ENCODE data around the gene HHEX.

HHEX gene

DNA sequence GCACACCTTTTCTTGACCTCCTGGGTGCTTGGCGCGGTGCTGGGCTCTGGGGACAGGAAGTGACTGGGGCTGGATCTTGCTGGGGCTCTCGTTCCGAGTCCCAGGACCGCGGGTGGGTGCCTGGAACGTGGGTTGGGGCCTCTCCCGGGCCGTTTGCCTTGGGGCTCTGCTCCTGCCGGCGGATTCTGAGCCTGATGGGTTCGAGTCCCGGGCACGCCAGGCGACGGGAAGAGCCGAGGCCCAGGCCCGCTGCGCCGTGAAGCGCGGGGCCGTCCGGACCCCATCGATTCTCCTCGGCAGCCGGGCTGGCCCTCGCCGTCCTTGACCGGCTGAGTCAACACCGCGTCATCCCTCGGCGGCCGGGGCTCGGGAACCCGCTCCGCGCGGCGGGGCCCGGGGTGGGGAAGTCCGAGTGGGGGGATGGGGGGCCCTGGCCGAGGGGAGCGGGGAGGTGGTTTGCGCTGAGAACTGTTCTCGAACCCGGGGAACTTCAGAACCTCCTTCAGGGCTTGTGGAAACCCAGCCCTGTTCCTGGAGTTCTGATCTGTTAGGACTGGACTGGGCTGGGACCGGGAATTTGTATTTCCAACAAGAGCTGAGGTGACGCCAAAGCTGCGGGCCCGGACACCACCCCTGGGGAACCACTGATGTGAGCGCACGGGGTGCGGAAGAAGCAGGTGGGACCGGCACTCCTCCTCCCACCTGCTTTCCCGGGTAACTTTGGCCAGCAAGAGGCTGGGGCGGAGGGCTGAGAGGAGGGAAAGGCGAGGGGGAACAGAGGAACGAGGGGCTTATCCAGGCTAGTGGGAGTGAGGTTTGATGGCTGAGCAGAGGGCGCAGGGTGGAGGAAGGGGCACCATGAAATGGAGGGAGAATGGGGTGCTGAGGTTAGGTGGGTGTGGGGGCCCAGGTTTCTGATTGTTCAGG, 6.2 kb downstream of the HHEX start:
- no peak for FAIRE-seq

- no peak for FAIRE-seq
Observed at GRCh38 chr10:92696606-92697383, 7.0 kb downstream of the HHEX start.

DNA sequence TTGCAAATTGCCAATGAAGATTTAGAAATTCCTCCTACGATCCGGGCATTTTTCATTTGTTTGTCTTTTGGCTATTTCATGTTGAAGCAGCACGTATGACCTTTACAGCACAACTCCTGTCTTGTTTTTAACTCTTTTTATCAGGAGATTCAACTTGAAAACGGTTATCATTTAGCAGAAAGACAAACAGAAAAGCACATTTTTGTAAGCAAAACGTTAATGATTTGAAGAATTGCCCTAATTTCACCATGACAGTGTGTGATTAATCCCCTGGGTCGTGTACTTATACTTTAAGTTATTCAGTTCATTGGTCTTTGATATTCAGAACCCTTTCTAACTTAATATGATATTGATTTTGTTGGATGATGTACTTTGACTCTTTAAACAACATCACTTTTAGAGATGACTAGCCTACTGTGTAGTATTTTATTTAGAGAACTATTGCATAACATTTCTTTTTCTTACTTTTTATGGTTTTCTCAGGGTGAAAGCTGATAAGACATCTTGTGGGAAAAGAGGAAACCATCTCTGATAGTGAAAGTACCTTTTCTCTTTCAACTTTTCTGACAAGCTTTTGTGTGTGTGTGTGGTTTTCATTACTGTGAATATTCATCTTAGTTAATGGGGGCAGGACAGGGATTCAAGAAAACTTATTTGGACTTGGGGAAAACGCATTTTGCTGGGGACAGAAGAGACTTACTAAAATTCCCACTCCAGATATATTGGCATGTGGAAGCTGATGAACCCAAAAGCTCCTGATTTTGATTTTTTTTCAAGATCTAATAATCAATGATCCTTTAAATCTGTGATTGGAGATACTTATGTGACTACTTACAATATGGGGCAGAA, 8.1 kb downstream of the HHEX start:
- no peak for FAIRE-seq

DNA sequence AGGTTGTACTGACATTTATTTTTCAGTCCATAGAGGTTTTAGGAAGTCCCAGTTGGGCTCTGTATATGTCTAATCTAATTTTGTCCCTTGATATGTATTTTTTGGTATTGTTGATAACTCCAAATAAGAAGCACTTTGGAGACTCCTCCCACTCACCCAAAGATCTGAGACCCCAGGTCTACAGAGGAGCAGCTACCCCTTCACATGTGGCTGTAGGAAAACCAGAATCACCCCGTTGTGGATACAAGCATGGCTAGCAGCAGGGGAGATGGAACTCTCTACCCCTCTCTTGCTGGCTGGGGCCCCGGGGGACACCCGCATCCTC, 9.4 kb downstream of the HHEX start:
- FAIRE-seq = no peak

DNA sequence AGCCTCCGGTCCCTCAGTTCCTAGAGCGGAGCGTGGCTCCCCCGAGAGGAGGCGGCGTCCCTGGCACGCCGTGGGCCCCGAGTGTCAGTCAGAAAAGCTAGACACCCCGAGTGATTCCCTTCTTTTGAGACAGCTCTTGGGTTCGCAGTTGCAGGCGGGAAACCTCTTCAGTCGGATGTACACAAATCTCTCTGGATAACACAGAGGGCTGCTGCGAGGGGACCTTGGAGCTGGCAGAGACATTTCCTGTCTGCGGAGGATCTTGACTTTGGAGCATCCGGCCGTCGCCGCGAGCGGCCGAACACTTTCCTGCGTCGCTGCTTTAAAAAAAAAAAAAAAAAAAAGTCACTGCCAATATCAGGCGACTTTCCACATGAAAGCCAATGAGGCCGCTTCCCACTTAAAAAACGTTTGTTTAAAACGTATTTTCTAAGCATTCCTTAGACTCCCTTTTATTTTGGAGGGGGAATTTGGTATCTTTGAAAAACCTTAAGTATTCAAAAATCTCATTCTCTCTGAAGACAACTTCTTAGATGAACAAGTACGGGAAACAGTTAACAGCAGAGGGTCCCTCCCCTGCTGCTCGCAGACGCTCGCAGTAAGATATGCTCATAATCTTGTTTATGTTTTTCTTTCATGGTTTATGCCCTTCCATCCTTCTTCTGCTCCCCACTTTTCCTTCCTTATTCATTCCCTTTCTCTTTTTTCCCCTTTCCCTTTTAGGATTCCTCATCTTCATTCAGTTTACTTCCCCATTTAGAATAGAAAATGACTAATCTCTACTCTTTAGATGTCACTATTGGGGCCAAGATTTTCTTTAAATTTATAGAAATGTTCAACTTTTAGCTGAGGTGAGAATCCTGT, 10.0 kb downstream of the HHEX start:
- FAIRE-seq = no peak

GRCh38 chr10:92702301-92702916, 12.7 kb downstream of the HHEX start:
- no peak for FAIRE-seq

GRCh38 chr10:92712016-92712889, 22.5 kb downstream of the HHEX start:
- no peak for FAIRE-seq

- no peak for FAIRE-seq
Observed at GRCh38 chr10:92714152-92714845, 24.5 kb downstream of the HHEX start.

- FAIRE-seq = no peak
Observed at GRCh38 chr10:92714872-92715271, 25.1 kb downstream of the HHEX start.

GRCh38 chr10:92719991-92720830, 30.5 kb downstream of the HHEX start:
- FAIRE-seq = no peak

GRCh38 chr10:92720831-92721165, 31.0 kb downstream of the HHEX start:
- FAIRE-seq = no peak

- no peak for FAIRE-seq
Observed at GRCh38 chr10:92722349-92722748, 32.6 kb downstream of the HHEX start.

GRCh38 chr10:92727141-92727540, 37.4 kb downstream of the HHEX start:
- no peak for FAIRE-seq

DNA sequence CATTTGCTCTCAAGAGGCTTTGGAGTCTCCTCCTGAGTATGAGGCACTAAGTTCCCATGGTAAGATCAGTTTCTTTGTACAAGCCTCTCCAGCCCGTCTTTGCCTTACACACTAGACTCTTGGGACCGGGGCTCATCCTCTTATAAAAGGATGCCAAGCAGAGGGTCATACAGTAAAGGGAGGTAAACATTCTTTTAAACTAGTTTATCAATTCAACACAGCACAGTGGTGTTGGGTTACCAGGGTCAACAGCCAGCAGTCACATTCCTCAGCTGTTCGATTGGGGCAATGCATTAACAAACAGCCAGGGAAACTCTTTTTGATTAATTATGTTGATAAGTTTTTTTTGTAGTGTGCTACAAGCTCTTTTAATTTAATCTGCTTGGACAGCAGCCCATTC, 37.8 kb downstream of the HHEX start:
- FAIRE-seq = no peak

DNA sequence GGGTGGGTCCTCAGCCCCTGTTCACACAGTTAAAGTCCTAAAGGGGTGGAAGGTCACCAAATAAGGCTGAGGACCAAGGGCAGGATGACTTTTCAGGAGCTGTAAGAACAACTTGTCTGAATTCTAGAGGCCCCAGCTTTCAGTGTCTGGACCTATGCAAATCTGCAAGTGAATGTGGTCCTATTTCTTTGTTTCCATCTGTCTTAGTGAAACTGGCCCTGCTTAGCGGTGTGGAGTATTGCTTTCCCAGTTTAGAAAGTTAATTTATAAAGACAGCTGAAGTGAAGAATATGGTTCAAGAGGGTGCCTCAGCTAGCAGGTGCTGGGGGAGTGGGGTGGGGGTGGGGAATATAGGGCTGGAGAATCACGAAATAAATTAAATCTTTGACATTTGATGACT, 40.1 kb downstream of the HHEX start:
- no peak for FAIRE-seq

GRCh38 chr10:92732958-92733357, 43.2 kb downstream of the HHEX start:
- FAIRE-seq = no peak

DNA sequence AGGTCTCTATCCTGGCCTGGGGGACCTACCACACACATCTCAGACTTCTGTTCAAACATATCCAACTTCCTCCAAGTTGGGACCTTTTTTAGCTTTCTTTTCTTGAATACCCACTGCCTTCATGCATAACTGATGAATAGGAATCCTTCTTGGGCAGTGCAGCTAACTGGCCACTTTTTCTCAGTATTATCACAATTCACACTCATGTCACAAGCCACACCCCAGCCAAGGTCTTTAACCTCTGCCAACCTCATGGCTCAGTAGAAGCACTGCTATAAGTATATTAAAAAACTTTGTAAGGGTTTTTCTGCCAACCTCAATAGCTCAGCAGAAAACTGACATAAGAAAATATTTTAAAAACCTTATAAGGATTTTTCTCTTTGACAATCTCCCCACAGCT, 44.5 kb downstream of the HHEX start:
- FAIRE-seq = no peak

GRCh38 chr10:92735938-92736337, 46.2 kb downstream of the HHEX start:
- no peak for FAIRE-seq

DNA sequence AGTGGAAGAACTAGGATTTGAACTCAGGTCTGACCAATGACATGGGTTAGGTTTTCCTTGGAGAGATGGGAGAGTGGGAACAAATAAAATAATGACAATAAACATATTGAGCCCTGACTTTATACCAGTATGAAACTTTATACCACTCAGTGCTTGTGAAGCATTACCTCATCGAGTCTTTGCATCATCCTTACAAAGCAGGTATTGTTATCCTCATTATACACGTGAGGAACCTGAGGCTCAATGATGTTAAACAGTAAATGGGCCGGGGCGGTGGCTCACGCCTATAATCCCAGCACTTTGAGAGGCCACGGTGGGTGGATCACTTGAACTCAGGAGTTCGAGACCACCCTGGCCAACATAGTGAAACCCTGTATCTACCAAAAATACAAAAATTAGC, 47.7 kb downstream of the HHEX start:
- no peak for FAIRE-seq
